HG03457 (cell line): Measurements from ENCODE around the gene ABCB4.

Experiments used
- ATAC-seq: cut with Tn5 transposase; IDR thresholded peaks from one replicate; pipeline ENCODE4 v1.9.1; 2021; ENCODE audit warnings: moderate number of reproducible peaks; ENCODE audit not compliant: unreplicated experiment

ABCB4 gene

GRCh38 chr7:87359366-87359765 lies 116.1 kb downstream of the ABCB4 start:
- no peak for ATAC-seq

- no peak for ATAC-seq
These were observed 119.0 kb downstream of the ABCB4 start for GRCh38 chr7:87356448-87356847.

GRCh38 chr7:87354749-87355148 lies 120.7 kb downstream of the ABCB4 start:
- ATAC-seq, result no peak
